Measurements from ENCODE around the gene ARHGEF1.
"Not testable (repeated sequence)": the region's sequence is repeated elsewhere in the genome, so short reads cannot be mapped to it uniquely, and the experiment has no call there.

ARHGEF1 gene

GRCh38 chr19:41863209-41863931, 19.6 kb upstream of the ARHGEF1 start:
- no peak for DNase-seq

GRCh38 chr19:41864374-41864773, 18.6 kb upstream of the ARHGEF1 start:
- DNase-seq: no peak

GRCh38 chr19:41866284-41866683, 16.7 kb upstream of the ARHGEF1 start:
- DNase-seq: peak; percentile 28

GRCh38 chr19:41868120-41868988, 14.6 kb upstream of the ARHGEF1 start:
- DNase-seq: no peak

GRCh38 chr19:41868989-41869300, 14.0 kb upstream of the ARHGEF1 start:
- DNase-seq: no peak

- DNase-seq: no peak
Measured at GRCh38 chr19:41869374-41869955, 13.5 kb upstream of the ARHGEF1 start.

- DNase-seq: peak; percentile 47
Measured at GRCh38 chr19:41870401-41870873, 12.5 kb upstream of the ARHGEF1 start.

- DNase-seq: peak; percentile 30
Measured at GRCh38 chr19:41871573-41872383, 11.2 kb upstream of the ARHGEF1 start.

- no peak for DNase-seq
Measured at GRCh38 chr19:41872384-41872774, 10.6 kb upstream of the ARHGEF1 start.

- peak; percentile 66 for DNase-seq
Measured at GRCh38 chr19:41872775-41873647, 10.0 kb upstream of the ARHGEF1 start.

GRCh38 chr19:41875973-41876372, 7.0 kb upstream of the ARHGEF1 start:
- DNase-seq: not testable (repeated sequence)

- no peak for DNase-seq
Measured at GRCh38 chr19:41876847-41877832, 5.8 kb upstream of the ARHGEF1 start, which contains the start of gene CD79A. Gene CD79A, plus strand, starts transcription at chr19:41877279. Its CDS starts 26 bp downstream, at chr19:41877305.

- DNase-seq: no peak
Measured at GRCh38 chr19:41877916-41878905, 4.8 kb upstream of the ARHGEF1 start.

- no peak for DNase-seq
Measured at GRCh38 chr19:41879080-41879479, 3.9 kb upstream of the ARHGEF1 start.

GRCh38 chr19:41879670-41880328, 3.2 kb upstream of the ARHGEF1 start:
- DNase-seq: no peak

GRCh38 chr19:41880329-41880708, 2.7 kb upstream of the ARHGEF1 start:
- DNase-seq: no peak

GRCh38 chr19:41883463-41883820, 458 bp downstream of the ARHGEF1 start:
- DNase-seq: no peak

GRCh38 chr19:41883821-41884733, 1.1 kb downstream of the ARHGEF1 start:
- DNase-seq: peak; percentile 97

Measured in EL (cell line).